A673 (cell line): ENCODE data around the gene SLC25A29. TPM values are rescaled to one million over a fixed set of nuclear protein-coding genes. Genes with fewer than 3 reads are reported as not detected.

Experiments used
- BruUV-seq: library from RNA; stranded (reverse); fragments of 400-500 nt; replicated peaks from 2 replicates; lab custom pipeline; 2021; lab: Mats Ljungman, UMichigan
- CTCF ChIA-PET: fragments of 300-600 bp; sonication (Branson Sonifier 250); formaldehyde crosslinking; loops from one replicate; lab custom pipeline; 2022; ENCODE audit warnings: antibody characterized with exemption; lab: Charles Lee
- POLR2A ChIA-PET: fragments of 300-600 bp; sonication (Branson Sonifier 250); formaldehyde crosslinking; loops from one replicate; lab custom pipeline; 2022; ENCODE audit warnings: antibody characterized with exemption; ENCODE audit not compliant: low non-redundant PET; lab: Charles Lee
- DNase-seq: peaks from one replicate; pipeline ENCODE4 v3.0.0-alpha.2; 2015; ENCODE audit warnings: low spot score
- H3K27ac ChIP-seq: fragments of 200-600 bp; sonication (generic); 2 replicates; pipeline ENCODE4 v1.5.1; 2016; ENCODE audit warnings: mixed run types, low read depth, mild to moderate bottlenecking, mixed read lengths, antibody characterized with exemption, low read length; ENCODE audit not compliant: poor library complexity, severe bottlenecking
- H3K27me3 ChIP-seq: fragments of 200-600 bp; sonication (generic); replicated peaks from 2 replicates; pipeline ENCODE4 v1.6.1; 2017; ENCODE audit warnings: mixed run types, low read depth, mild to moderate bottlenecking, mixed read lengths, antibody characterized with exemption, low read length; ENCODE audit not compliant: insufficient read depth, poor library complexity
- H3K36me3 ChIP-seq: fragments of 200-600 bp; sonication (generic); 2 replicates; pipeline ENCODE4 v1.6.1; 2016; ENCODE audit warnings: mixed run types, mild to moderate bottlenecking, mixed read lengths, antibody characterized with exemption, low read length; ENCODE audit not compliant: insufficient read depth, poor library complexity, severe bottlenecking
- H3K4me1 ChIP-seq: fragments of 200-600 bp; sonication (generic); 2 replicates; pipeline ENCODE4 v1.6.1; 2017; ENCODE audit warnings: mixed run types, mild to moderate bottlenecking, mixed read lengths, antibody characterized with exemption, low read length; ENCODE audit not compliant: insufficient read depth, poor library complexity, severe bottlenecking
- H3K4me3 ChIP-seq: fragments of 200-600 bp; sonication (generic); 2 replicates; pipeline ENCODE4 v1.5.1; 2016; ENCODE audit warnings: low read depth, mixed run types, mild to moderate bottlenecking, mixed read lengths, low read length; ENCODE audit not compliant: poor library complexity, severe bottlenecking
- H3K9me3 ChIP-seq: fragments of 200-600 bp; sonication (generic); 2 replicates; pipeline ENCODE4 v1.6.1; 2016; ENCODE audit warnings: mixed run types, low read depth, mild to moderate bottlenecking, mixed read lengths, antibody characterized with exemption, low read length; ENCODE audit not compliant: poor library complexity, severe bottlenecking
- CTCF ChIP-seq: fragments of 300-800, 200-600 bp; sonication (generic); conservative IDR thresholded peaks from 2 replicates; pipeline ENCODE4 v1.5.1; 2017; ENCODE audit warnings: low read depth, mild to moderate bottlenecking, antibody characterized with exemption, low read length, moderate library complexity, mixed read lengths
- EZH2 ChIP-seq: fragments of 200-600 bp; sonication (generic); IDR thresholded peaks from 2 replicates; pipeline ENCODE4 v1.6.1; 2017; ENCODE audit warnings: borderline replicate concordance, low read depth, mild to moderate bottlenecking, mixed read lengths, antibody characterized with exemption, low read length; ENCODE audit not compliant: poor library complexity, severe bottlenecking
- intact Hi-C: fragments of 100-400 bp; cut with micrococcal nuclease; formaldehyde crosslinking; loops from one replicate; pipeline ENCODE4 v1.10.0; 2022; ENCODE audit not compliant: unreplicated experiment
- total RNA-seq: library from RNA; stranded (reverse); gene quantifications from 2 replicates; pipeline ENCODE4 v1.2.3, GENCODE V29; 2021

The SLC25A29 gene
- total RNA-seq, 1 experiment from 2014 or later: 49.3 TPM

- Histone ChIP-seq H3K9me3 (no peaks in the 10 kb centered on the region), H3K4me3 (no peak overlapping the region), H3K27me3 (no peaks in the 10 kb centered on the region), H3K4me1 (peaks cover 5% of the 10 kb centered on the region), H3K36me3 (no peaks in the 10 kb centered on the region), H3K27ac (no peak overlapping the region)
- TF ChIP-seq CTCF: peak; percentile 88
- no peak for TF ChIP-seq EZH2
- BruUV-seq: no TSS peak
- intact Hi-C loops: no loop called here
- CTCF ChIA-PET: no interaction called here
- POLR2A ChIA-PET: no interaction called here
- peak; percentile 77 for DNase-seq
Measured at GRCh38 chr14:100317912-100318808, 11.9 kb upstream of the SLC25A29 start.

- no TSS peak for BruUV-seq
- no peaks in the 10 kb centered on the region for H3K27me3 ChIP-seq
- CTCF ChIA-PET: no interaction called here
- DNase-seq: no peak
- no peaks in the 10 kb centered on the region for H3K9me3 ChIP-seq
- H3K4me1 ChIP-seq: peaks cover 5% of the 10 kb centered on the region
- POLR2A ChIA-PET: no interaction called here
- no peak overlapping the region for H3K27ac ChIP-seq
- H3K4me3 ChIP-seq: no peak overlapping the region
- intact Hi-C loops: no loop called here
- TF ChIP-seq EZH2 (no peak), CTCF (no peak)
- H3K36me3 ChIP-seq: no peaks in the 10 kb centered on the region
Measured at GRCh38 chr14:100317389-100317788, 11.1 kb upstream of the SLC25A29 start.

- ChIA-PET CTCF (no interaction called here), POLR2A (no interaction called here)
- Histone ChIP-seq H3K4me3 (no peak overlapping the region), H3K27ac (no peak overlapping the region), H3K36me3 (no peaks in the 10 kb centered on the region), H3K27me3 (no peaks in the 10 kb centered on the region), H3K4me1 (peaks cover 5% of the 10 kb centered on the region), H3K9me3 (no peaks in the 10 kb centered on the region)
- no peak for TF ChIP-seq EZH2
- TF ChIP-seq CTCF: no peak
- DNase-seq: no peak
- intact Hi-C loops: no loop called here
- no TSS peak for BruUV-seq
Measured at GRCh38 chr14:100314724-100315123, 8.5 kb upstream of the SLC25A29 start.
